ENCODE measurements around the gene DYRK4. TPM values are rescaled to one million over a fixed set of nuclear protein-coding genes. Genes with fewer than 3 reads are reported as not detected.

DYRK4 gene
- total RNA-seq, 1 experiment from 2014 or later = 58.6 TPM

DNA sequence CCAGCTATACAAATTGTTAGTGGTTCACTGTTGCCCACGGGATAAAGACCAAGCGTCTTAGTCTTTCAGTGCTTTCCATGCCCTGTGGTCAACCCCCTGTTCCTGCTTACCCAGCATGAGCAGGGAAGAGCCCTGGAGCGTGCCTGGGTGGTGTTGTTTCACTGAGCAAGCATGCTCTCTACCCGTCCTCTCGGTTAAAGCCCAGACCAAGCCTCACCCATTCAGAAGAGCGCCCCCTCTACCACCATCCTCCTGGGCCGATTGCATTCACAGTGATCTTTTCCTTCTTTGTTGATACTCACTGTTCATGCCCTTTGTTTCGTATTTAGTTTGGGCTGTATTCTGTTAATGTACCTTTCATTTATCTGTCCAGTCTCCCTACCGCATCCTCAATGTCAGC, 25.1 kb downstream of the DYRK4 start:
- Histone ChIP-seq H3K9me2 (replicated peaks; ENCODE audit: low read length) (no peaks in the 10 kb centered on the region), H3K79me2 (ENCODE audit: low read length) (no peaks in the 10 kb centered on the region), H3K4me1 (ENCODE audit: insufficient read depth, low read length) (no peaks in the 10 kb centered on the region), H3K9ac (ENCODE audit: low read length) (no peak overlapping the region), H2AFZ (ENCODE audit: low read length) (no peak overlapping the region), H3K27me3 (ENCODE audit: low read length) (no peaks in the 10 kb centered on the region), H3K36me3 (ENCODE audit: low read depth, low read length) (no peaks in the 10 kb centered on the region), H3K4me3 (ENCODE audit: low read length) (no peak overlapping the region), H3K4me2 (ENCODE audit: low read length) (no peak overlapping the region), H3K9me3 (ENCODE audit: low read length) (no peaks in the 10 kb centered on the region), H3K27ac (ENCODE audit: low read length) (no peak overlapping the region), H4K20me1 (ENCODE audit: low read length) (no peaks in the 10 kb centered on the region), H3F3A (ENCODE audit: low read length, unreplicated experiment) (no peaks in the 10 kb centered on the region)
- ATAC-seq (no peak), DNase-seq (no peak)
- TF ChIP-seq EZH2phosphoT487 (IDR thresholded peaks at IDR 0.05; ENCODE audit: borderline replicate concordance, low read length) = no peak
- no peak for TF ChIP-seq EZH2 (IDR thresholded peaks at IDR 0.05; ENCODE audit: low read length, unreplicated experiment)
- TF ChIP-seq, protein P1, sequence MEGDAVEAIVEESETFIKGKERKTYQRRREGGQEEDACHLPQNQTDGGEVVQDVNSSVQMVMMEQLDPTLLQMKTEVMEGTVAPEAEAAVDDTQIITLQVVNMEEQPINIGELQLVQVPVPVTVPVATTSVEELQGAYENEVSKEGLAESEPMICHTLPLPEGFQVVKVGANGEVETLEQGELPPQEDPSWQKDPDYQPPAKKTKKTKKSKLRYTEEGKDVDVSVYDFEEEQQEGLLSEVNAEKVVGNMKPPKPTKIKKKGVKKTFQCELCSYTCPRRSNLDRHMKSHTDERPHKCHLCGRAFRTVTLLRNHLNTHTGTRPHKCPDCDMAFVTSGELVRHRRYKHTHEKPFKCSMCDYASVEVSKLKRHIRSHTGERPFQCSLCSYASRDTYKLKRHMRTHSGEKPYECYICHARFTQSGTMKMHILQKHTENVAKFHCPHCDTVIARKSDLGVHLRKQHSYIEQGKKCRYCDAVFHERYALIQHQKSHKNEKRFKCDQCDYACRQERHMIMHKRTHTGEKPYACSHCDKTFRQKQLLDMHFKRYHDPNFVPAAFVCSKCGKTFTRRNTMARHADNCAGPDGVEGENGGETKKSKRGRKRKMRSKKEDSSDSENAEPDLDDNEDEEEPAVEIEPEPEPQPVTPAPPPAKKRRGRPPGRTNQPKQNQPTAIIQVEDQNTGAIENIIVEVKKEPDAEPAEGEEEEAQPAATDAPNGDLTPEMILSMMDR (conservative IDR thresholded peaks at IDR 0.05; ENCODE audit: low read depth, low read length) = no peak
- ChIA-PET CTCF (no interaction called here), POLR2A (ENCODE audit: unreplicated experiment) (no interaction called here)
- intact Hi-C loops (cut with micrococcal nuclease) = no loop called here
- BruUV-seq (replicated peaks) = no TSS peak

DNA sequence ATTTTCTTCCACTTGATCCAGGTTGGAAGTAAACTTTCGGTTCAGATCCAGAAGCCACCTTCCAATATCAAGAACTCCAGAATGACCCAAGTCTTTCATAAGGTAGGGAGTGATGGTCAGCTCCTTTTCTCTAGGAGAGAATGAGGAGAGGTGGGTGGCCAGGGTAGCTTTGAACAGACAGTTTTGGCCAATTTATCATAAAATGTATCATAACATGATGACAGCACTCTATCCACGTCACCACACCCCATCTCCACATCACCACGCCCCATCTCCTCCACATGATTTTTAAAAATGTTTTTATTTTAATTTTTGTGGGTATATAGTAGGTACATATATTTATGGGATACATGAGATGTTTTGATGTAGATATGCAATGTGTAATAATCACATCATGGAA, 26.9 kb downstream of the DYRK4 start:
- Histone ChIP-seq H3K4me2 (ENCODE audit: low read length) (no peak overlapping the region), H3K27me3 (ENCODE audit: low read length) (no peaks in the 10 kb centered on the region), H3K27ac (ENCODE audit: low read length) (no peak overlapping the region), H3K79me2 (ENCODE audit: low read length) (no peaks in the 10 kb centered on the region), H3K4me3 (ENCODE audit: low read length) (no peak overlapping the region), H3K9me2 (replicated peaks; ENCODE audit: low read length) (no peaks in the 10 kb centered on the region), H3K4me1 (ENCODE audit: insufficient read depth, low read length) (no peaks in the 10 kb centered on the region), H3F3A (ENCODE audit: low read length, unreplicated experiment) (no peaks in the 10 kb centered on the region), H3K9ac (ENCODE audit: low read length) (no peak overlapping the region), H2AFZ (ENCODE audit: low read length) (no peak overlapping the region), H3K9me3 (ENCODE audit: low read length) (no peaks in the 10 kb centered on the region), H3K36me3 (ENCODE audit: low read depth, low read length) (no peaks in the 10 kb centered on the region), H4K20me1 (ENCODE audit: low read length) (no peaks in the 10 kb centered on the region)
- ChIA-PET POLR2A (ENCODE audit: unreplicated experiment) (no interaction called here), CTCF (no interaction called here)
- no TSS peak for BruUV-seq (replicated peaks)
- TF ChIP-seq EZH2phosphoT487 (IDR thresholded peaks at IDR 0.05; ENCODE audit: borderline replicate concordance, low read length) (no peak), EZH2 (IDR thresholded peaks at IDR 0.05; ENCODE audit: low read length, unreplicated experiment) (no peak)
- TF ChIP-seq, protein P1 (conservative IDR thresholded peaks at IDR 0.05; ENCODE audit: low read depth, low read length) = no peak
- intact Hi-C loops (cut with micrococcal nuclease) = no loop called here
- DNase-seq (no peak), ATAC-seq (no peak)

DNA sequence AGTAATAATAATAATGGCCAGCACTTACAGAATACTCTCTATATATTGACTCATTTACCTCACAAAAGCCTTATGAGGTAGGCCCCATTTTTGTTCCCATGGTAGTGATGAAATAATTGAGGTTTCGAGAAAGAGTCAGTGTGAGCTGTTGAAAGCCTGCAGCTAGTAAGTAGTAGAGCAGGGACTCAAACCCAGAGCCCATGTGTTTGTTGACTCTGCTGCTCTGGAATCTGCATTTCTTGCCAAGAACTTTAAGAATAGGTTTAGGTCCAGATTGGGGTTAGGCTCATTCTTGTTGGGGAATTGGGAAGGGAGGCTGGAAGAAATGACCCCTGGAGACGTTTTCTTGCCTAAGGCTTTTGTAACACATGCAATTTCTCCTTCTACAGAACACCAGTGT, 27.9 kb downstream of the DYRK4 start:
- H4K20me1 ChIP-seq (ENCODE audit: low read length) = no peaks in the 10 kb centered on the region
- POLR2A ChIA-PET (ENCODE audit: unreplicated experiment) = no interaction called here
- intact Hi-C loops (cut with micrococcal nuclease) = no loop called here
- no peaks in the 10 kb centered on the region for H3K9me2 ChIP-seq (replicated peaks; ENCODE audit: low read length)
- ATAC-seq = no peak
- H3K4me2 ChIP-seq (ENCODE audit: low read length) = no peak overlapping the region
- no peaks in the 10 kb centered on the region for H3K4me1 ChIP-seq (ENCODE audit: insufficient read depth, low read length)
- no peak overlapping the region for H3K4me3 ChIP-seq (ENCODE audit: low read length)
- H3K9ac ChIP-seq (ENCODE audit: low read length) = no peak overlapping the region
- no peaks in the 10 kb centered on the region for H3F3A ChIP-seq (ENCODE audit: low read length, unreplicated experiment)
- H3K79me2 ChIP-seq (ENCODE audit: low read length) = no peaks in the 10 kb centered on the region
- CTCF ChIA-PET = no interaction called here
- no peaks in the 10 kb centered on the region for H3K27me3 ChIP-seq (ENCODE audit: low read length)
- BruUV-seq (replicated peaks) = no TSS peak
- H3K27ac ChIP-seq (ENCODE audit: low read length) = no peak overlapping the region
- DNase-seq = no peak
- no peaks in the 10 kb centered on the region for H3K36me3 ChIP-seq (ENCODE audit: low read depth, low read length)
- no peak overlapping the region for H2AFZ ChIP-seq (ENCODE audit: low read length)
- TF ChIP-seq EZH2 (IDR thresholded peaks at IDR 0.05; ENCODE audit: low read length, unreplicated experiment) (no peak), EZH2phosphoT487 (IDR thresholded peaks at IDR 0.05; ENCODE audit: borderline replicate concordance, low read length) (no peak)
- TF ChIP-seq, protein P1 (conservative IDR thresholded peaks at IDR 0.05; ENCODE audit: low read depth, low read length) = no peak
- no peaks in the 10 kb centered on the region for H3K9me3 ChIP-seq (ENCODE audit: low read length)
